ENCODE results near the gene SH3RF1.

Gene SH3RF1

DNA sequence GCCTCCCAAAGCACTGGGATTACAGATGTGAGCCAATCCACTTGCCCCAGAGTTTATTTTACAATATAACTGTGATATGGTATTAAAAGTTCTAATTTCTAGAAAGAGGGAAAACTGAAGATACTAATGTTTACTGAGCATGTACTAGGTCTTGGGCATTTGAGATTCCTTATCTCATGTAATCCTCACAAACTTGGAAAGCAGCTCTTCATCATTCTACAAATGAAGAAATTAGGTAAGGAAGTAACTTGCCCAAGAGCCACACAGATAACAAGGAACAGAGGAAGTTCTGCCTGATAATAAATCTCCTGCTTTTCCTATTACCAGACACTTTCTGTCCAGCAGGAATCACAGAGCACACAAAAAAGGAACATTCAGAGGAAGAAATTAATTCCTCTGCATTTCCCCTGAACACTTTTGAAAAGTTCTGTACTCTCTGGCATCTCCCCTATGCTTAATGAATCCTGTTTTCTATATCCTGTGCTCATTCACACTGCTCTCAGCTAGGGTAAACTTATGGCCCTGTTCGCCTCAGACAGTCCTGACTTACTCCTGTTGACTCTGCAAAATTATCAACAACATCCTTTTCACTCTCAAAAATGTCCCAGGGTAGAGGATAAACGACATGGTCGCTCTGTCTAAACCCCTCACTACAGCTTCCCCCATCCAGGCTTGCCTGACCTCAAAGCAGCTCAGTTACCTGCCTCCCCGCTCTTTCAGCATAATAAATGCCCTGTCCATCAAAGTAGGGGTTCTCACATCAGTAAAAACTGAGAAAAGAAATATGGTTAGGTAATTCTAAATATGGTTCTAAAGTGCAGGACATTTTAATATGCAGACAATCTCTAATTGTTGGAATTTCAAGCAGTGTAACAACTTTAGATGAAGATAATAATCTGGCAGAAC lies 13.6 kb downstream of the SH3RF1 start:
- TF ChIP-seq, protein P1, sequence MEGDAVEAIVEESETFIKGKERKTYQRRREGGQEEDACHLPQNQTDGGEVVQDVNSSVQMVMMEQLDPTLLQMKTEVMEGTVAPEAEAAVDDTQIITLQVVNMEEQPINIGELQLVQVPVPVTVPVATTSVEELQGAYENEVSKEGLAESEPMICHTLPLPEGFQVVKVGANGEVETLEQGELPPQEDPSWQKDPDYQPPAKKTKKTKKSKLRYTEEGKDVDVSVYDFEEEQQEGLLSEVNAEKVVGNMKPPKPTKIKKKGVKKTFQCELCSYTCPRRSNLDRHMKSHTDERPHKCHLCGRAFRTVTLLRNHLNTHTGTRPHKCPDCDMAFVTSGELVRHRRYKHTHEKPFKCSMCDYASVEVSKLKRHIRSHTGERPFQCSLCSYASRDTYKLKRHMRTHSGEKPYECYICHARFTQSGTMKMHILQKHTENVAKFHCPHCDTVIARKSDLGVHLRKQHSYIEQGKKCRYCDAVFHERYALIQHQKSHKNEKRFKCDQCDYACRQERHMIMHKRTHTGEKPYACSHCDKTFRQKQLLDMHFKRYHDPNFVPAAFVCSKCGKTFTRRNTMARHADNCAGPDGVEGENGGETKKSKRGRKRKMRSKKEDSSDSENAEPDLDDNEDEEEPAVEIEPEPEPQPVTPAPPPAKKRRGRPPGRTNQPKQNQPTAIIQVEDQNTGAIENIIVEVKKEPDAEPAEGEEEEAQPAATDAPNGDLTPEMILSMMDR (IDR thresholded peaks at IDR 0.05; ENCODE audit: insufficient read depth, missing control alignments) = no peak
- FAIRE-seq (no peak), DNase-seq (ENCODE audit: insufficient read length, low spot score) (no peak)

DNA sequence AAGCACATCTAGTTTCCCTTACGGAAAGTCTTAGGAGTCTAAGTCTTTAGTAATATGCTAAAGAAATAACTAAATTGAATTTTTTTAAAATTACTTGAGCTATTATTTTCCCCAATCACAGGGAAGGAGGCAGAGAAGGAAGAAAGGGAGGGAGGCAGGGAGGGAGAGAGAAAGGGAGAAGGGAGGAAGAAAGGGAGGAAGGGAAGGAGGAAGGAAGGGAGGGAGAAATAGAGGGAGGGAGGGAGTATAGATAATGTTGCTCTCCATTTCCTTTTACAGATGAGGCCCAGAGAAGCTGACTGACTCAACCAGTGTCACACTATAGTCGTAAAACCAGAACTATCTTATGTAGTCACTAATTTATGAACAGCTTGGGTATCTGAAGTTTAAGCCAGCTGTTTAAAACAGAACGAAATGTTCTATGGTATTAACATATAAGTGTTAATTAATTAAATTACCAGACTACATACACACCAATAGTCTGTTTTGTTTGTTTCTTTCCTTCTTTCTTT lies 14.6 kb downstream of the SH3RF1 start:
- FAIRE-seq = no peak
- DNase-seq (ENCODE audit: insufficient read length, low spot score) = no peak
- TF ChIP-seq, protein P1 (IDR thresholded peaks at IDR 0.05; ENCODE audit: insufficient read depth, missing control alignments) = no peak

DNA sequence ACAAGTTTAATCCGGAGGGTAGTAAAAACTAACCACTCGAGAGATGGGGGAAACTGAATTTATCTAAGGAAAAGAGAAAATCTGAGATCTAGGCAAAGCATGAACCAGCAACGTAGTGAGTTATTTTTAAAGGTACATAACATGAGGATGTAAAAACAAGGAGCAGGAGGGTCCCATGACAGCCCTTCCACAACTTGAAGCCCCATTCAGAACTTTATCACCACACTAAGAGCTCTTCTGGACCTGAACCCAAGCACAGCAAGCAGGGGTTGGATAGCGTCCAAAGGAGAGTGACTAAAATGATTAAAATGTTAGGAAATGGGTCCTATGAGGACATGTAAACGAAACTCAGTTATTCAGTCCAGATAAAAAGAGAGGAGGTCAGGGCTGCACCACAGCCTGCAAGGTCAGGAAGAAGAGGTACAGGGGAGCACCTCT lies 16.2 kb downstream of the SH3RF1 start:
- DNase-seq (ENCODE audit: insufficient read length, low spot score) (no peak), FAIRE-seq (no peak)
- TF ChIP-seq, protein P1 (IDR thresholded peaks at IDR 0.05; ENCODE audit: insufficient read depth, missing control alignments) = no peak

DNA sequence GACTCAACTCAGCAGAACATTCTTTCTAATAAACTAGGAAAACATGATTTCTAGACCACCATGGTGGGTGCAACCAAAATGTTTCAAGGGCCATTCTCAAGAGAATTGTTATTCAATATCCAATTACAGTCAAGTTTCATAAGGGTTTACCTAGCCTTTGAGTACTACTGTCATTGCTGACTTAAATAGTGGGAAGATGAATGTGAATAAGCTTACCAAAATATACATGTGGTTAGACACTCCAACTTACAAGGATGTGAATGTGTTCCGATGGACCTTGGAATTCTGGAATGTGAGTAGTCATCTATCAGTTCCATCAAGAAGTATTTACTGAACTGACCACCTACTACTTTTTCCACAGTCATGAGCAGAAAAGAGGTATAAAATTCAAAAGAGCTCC lies 16.9 kb downstream of the SH3RF1 start:
- FAIRE-seq (no peak), DNase-seq (ENCODE audit: insufficient read length, low spot score) (no peak)
- TF ChIP-seq, protein P1 (IDR thresholded peaks at IDR 0.05; ENCODE audit: insufficient read depth, missing control alignments) = no peak

DNA sequence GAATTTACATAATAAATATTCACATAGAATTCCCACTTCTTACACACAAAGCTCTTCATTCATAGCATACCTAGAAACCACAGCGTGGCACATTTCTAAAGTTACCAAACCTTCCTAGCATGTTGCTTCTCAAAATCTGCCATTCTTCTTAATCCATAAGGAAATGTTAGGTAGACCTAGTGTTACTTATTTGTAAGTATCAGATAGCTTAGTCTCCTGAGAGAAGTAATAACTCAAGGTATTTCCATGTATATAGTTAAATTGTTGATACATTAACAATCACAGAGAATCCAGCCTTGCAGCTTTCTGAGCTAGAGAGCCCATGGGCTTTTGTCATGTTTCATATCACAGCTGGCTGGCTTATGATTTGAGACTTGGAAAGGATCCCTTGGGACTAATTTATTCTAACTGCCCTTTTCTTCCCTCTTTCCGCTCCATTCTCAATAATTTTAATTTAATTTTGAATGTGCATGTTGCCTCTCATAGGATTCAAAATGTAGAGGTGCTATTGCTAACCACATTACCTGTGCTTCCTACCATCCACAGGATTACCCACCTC lies 17.6 kb downstream of the SH3RF1 start:
- TF ChIP-seq, protein P1 (IDR thresholded peaks at IDR 0.05; ENCODE audit: insufficient read depth, missing control alignments) = no peak
- FAIRE-seq = peak; percentile 6
- DNase-seq (ENCODE audit: insufficient read length, low spot score) = no peak

DNA sequence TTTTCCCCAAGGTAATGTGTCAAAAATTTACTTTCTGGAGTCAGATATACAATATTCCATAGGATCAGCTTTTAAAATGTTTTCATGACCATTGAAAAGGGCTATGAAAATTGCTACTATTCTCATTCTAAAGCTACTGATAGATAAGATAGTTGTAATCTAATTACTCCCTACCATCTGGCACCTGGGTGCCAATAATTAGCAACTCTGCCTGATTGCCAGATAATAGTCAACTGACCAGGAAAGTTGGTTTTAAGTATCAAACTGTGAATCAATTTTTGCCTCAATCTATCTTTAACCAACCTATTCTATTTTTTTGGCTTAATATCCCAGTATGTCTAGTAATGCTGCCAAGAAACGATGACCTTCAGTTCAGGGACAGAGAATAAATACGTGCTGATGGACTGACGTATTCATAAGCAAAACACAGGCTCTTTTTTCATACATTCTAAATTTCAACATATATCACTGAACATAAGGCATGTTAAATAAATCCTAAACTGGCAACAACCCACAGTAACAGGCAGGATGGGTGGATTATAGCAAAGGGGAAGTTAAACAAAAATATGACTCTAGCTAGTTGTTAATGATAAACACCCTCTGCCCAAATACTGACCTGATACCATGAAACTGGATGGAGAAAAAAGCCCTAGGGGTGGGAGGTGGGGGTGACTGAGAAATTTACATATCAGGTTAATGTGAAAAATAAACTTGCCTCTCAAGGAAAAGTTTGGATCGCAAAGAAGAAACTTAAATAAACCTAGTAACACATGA lies 18.2 kb downstream of the SH3RF1 start:
- DNase-seq (ENCODE audit: insufficient read length, low spot score) (no peak), FAIRE-seq (no peak)
- TF ChIP-seq, protein P1 (IDR thresholded peaks at IDR 0.05; ENCODE audit: insufficient read depth, missing control alignments) = no peak
